Measurements from ENCODE around the gene IKBIP.
A peak's percentile ranks its signal among the peaks of the same experiment; 100 is the strongest.
"Not testable (repeated sequence)": the region's sequence is repeated elsewhere in the genome, so short reads cannot be mapped to it uniquely, and the experiment has no call there.

Gene IKBIP

DNA sequence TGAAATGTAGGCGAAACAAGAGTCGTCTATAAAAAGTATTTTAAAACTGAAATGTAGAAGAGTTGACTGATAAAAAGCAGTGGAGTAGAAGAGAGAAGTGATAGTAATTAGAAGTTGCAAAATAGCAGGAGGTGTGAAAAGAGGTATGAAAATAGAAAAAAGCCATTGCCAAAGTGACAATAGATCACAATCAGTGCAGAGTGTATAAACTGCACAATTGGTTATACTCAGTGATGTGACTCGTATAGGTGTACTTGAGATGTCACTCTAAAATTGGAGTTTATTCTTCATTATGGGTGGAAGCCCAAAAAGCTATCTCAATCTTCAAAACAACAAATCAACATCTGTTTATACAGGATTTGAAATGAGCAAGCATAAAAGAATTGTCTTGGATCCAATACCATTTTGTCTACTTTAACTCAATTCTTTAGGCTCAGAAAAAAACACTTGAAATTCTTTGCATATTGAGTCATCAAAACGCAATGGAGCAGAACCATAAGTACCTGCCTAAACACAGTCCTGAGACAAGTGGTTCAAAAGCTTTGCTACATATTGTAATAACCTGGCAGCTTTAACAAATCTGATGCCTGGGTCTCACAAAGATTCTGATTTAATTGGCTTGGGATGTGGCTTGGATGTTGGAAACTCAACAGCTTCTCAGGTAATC lies 8.8 kb downstream of the IKBIP start:
- Histone ChIP-seq H3K9ac (ENCODE audit: low read depth, low read length) (no peak overlapping the region), H3K4me3 (ENCODE audit: low read depth, low read length) (no peak overlapping the region), H3K9me3 (ENCODE audit: control insufficient read depth, insufficient read depth, low read length) (no peaks in the 10 kb centered on the region), H3K4me1 (ENCODE audit: control insufficient read depth, insufficient read depth, low read length) (no peaks in the 10 kb centered on the region), H3K27ac (ENCODE audit: low read depth, low read length) (no peak overlapping the region), H3K36me3 (ENCODE audit: control insufficient read depth, insufficient read depth, low read length) (peaks cover 3% of the 10 kb centered on the region), H3K27me3 (ENCODE audit: control insufficient read depth, insufficient read depth, low read length) (no peaks in the 10 kb centered on the region)

GRCh38 chr12:98618952-98619351 lies 25.6 kb downstream of the IKBIP start:
- Histone ChIP-seq H3K27me3 (ENCODE audit: control insufficient read depth, insufficient read depth, low read length) (no peaks in the 10 kb centered on the region), H3K36me3 (ENCODE audit: control insufficient read depth, insufficient read depth, low read length) (no peaks in the 10 kb centered on the region), H3K9ac (ENCODE audit: low read depth, low read length) (no peak overlapping the region), H3K27ac (ENCODE audit: low read depth, low read length) (no peak overlapping the region), H3K9me3 (ENCODE audit: control insufficient read depth, insufficient read depth, low read length) (no peaks in the 10 kb centered on the region), H3K4me1 (ENCODE audit: control insufficient read depth, insufficient read depth, low read length) (no peaks in the 10 kb centered on the region), H3K4me3 (ENCODE audit: low read depth, low read length) (no peak overlapping the region)

GRCh38 chr12:98612696-98613334 lies 31.8 kb downstream of the IKBIP start:
- H3K9ac ChIP-seq (ENCODE audit: low read depth, low read length) = no peak overlapping the region
- no peak overlapping the region for H3K27ac ChIP-seq (ENCODE audit: low read depth, low read length)

GRCh38 chr12:98610596-98610995 lies 34.0 kb downstream of the IKBIP start:
- no peak overlapping the region for H3K4me3 ChIP-seq (ENCODE audit: low read depth, low read length)
- H3K27me3 ChIP-seq (ENCODE audit: control insufficient read depth, insufficient read depth, low read length) = no peaks in the 10 kb centered on the region
- no peak overlapping the region for H3K9ac ChIP-seq (ENCODE audit: low read depth, low read length)
- H3K36me3 ChIP-seq (ENCODE audit: control insufficient read depth, insufficient read depth, low read length) = no peaks in the 10 kb centered on the region
- no peak overlapping the region for H3K27ac ChIP-seq (ENCODE audit: low read depth, low read length)
- no peaks in the 10 kb centered on the region for H3K4me1 ChIP-seq (ENCODE audit: control insufficient read depth, insufficient read depth, low read length)
- H3K9me3 ChIP-seq (ENCODE audit: control insufficient read depth, insufficient read depth, low read length) = no peaks in the 10 kb centered on the region

More at GRCh38 chr12:98612696-98613334, 31.8 kb downstream of the IKBIP start:
- no peaks in the 10 kb centered on the region for H3K36me3 ChIP-seq (ENCODE audit: control insufficient read depth, insufficient read depth, low read length)
- no peaks in the 10 kb centered on the region for H3K27me3 ChIP-seq (ENCODE audit: control insufficient read depth, insufficient read depth, low read length)
- no peaks in the 10 kb centered on the region for H3K4me1 ChIP-seq (ENCODE audit: control insufficient read depth, insufficient read depth, low read length)
- H3K4me3 ChIP-seq (ENCODE audit: low read depth, low read length) = no peak overlapping the region
- H3K9me3 ChIP-seq (ENCODE audit: control insufficient read depth, insufficient read depth, low read length) = no peaks in the 10 kb centered on the region

GRCh38 chr12:98606359-98606988 lies 38.1 kb downstream of the IKBIP start:
- H3K9ac ChIP-seq (ENCODE audit: low read depth, low read length) = no peak overlapping the region
- no peaks in the 10 kb centered on the region for H3K4me1 ChIP-seq (ENCODE audit: control insufficient read depth, insufficient read depth, low read length)
- H3K4me3 ChIP-seq (ENCODE audit: low read depth, low read length) = no peak overlapping the region
- H3K27ac ChIP-seq (ENCODE audit: low read depth, low read length) = no peak overlapping the region
- no peaks in the 10 kb centered on the region for H3K9me3 ChIP-seq (ENCODE audit: control insufficient read depth, insufficient read depth, low read length)
- H3K27me3 ChIP-seq (ENCODE audit: control insufficient read depth, insufficient read depth, low read length) = no peaks in the 10 kb centered on the region
- H3K36me3 ChIP-seq (ENCODE audit: control insufficient read depth, insufficient read depth, low read length) = peaks cover 30% of the 10 kb centered on the region

DNA sequence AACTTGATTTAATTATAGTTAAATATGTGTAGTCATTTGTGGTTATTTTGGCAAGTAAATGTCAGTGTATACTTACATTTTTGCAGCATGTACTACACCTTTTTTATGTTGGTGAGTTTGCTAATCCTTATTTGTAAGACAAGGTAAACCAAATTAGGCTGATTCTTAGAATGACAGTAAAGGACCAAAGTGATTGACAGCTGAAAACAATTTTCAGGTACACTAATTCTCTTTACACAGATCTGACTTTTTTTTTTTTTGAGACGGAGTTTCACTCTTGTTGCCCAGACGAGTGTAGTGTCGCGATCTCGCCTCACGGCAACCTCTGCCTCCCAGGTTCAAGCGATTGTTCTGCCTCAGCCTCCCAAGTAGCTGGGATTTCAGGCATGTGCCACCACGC lies 42.7 kb downstream of the IKBIP start:
- Histone ChIP-seq H3K9ac (ENCODE audit: low read depth, low read length) (no peak overlapping the region), H3K27ac (ENCODE audit: low read depth, low read length) (no peak overlapping the region), H3K4me3 (ENCODE audit: low read depth, low read length) (no peak overlapping the region), H3K27me3 (ENCODE audit: control insufficient read depth, insufficient read depth, low read length) (no peaks in the 10 kb centered on the region), H3K36me3 (ENCODE audit: control insufficient read depth, insufficient read depth, low read length) (peaks cover 75% of the 10 kb centered on the region), H3K9me3 (ENCODE audit: control insufficient read depth, insufficient read depth, low read length) (no peaks in the 10 kb centered on the region), H3K4me1 (ENCODE audit: control insufficient read depth, insufficient read depth, low read length) (no peaks in the 10 kb centered on the region)

DNA sequence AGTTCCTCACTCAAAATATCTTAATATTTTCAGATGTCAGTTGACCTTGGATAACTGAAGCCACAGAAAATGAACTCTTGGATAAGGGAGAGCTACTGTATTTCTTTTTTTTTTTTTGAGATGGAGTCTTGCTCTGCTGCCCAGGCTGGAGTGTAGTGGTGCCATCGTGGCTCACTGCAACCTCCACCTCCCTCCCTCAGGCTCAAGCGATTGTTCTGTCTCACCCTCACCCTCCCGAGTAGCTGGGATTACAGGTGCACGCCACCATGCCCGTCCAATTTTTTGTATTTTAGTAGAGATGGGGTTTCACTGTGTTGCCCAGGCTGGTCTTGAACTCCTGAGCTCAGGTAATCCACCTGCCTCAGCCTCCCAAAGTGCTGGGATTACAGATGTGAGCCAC lies 47.3 kb downstream of the IKBIP start:
- peaks cover 72% of the 10 kb centered on the region for H3K36me3 ChIP-seq (ENCODE audit: control insufficient read depth, insufficient read depth, low read length)

DNA sequence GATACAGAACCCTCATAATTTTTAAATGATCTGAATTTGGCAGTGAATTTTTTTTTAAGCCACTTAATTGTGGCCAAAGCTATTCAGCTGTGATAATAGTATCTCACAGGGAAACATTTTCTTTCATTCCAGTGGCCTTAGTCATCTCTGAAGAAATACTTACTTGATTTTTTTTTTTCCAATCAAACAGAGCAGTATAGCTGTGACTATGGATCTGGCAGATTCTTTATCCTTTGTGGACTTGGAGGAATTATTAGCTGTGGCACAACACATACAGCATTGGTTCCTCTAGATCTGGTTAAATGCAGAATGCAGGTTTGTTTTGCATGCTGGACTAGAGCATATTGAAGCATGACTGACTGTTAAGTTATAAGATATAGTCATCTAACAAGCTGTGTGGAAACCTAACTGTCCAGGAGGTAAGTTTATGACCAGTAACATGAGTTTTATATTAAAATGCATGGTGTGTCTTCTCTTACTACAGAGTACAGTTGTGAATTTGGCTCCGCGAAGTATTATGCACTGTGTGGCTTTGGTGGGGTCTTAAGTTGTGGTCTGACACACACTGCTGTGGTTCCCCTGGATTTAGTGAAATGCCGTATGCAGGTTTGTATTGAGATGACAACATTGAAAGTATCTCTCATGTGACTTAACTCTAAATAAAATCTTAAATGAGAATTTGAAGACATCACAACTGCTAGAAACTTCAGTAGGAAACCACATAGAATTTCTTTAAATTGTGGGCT lies 49.2 kb downstream of the IKBIP start:
- peak overlapping the region; percentile 98 for H3K4me3 ChIP-seq (ENCODE audit: low read depth, low read length)
- no peaks in the 10 kb centered on the region for H3K9me3 ChIP-seq (ENCODE audit: control insufficient read depth, insufficient read depth, low read length)
- peaks cover 53% of the 10 kb centered on the region for H3K36me3 ChIP-seq (ENCODE audit: control insufficient read depth, insufficient read depth, low read length)
- peak overlapping the region; percentile 92 for H3K27ac ChIP-seq (ENCODE audit: low read depth, low read length)
- H3K9ac ChIP-seq (ENCODE audit: low read depth, low read length) = no peak overlapping the region; the same call in 1 of the 2 replicates
- peaks cover 3% of the 10 kb centered on the region; the same call in 1 of the 2 replicates for H3K4me1 ChIP-seq (ENCODE audit: control insufficient read depth, insufficient read depth, low read length)
- no peaks in the 10 kb centered on the region for H3K27me3 ChIP-seq (ENCODE audit: control insufficient read depth, insufficient read depth, low read length)

More for the DNA sequence above, 47.3 kb downstream of the IKBIP start:
- not testable (repeated sequence) for H3K9ac ChIP-seq (ENCODE audit: low read depth, low read length); H3K27me3 ChIP-seq (ENCODE audit: control insufficient read depth, insufficient read depth, low read length); H3K4me3 ChIP-seq (ENCODE audit: low read depth, low read length); H3K9me3 ChIP-seq (ENCODE audit: control insufficient read depth, insufficient read depth, low read length); H3K4me1 ChIP-seq (ENCODE audit: control insufficient read depth, insufficient read depth, low read length); H3K27ac ChIP-seq (ENCODE audit: low read depth, low read length)

DNA sequence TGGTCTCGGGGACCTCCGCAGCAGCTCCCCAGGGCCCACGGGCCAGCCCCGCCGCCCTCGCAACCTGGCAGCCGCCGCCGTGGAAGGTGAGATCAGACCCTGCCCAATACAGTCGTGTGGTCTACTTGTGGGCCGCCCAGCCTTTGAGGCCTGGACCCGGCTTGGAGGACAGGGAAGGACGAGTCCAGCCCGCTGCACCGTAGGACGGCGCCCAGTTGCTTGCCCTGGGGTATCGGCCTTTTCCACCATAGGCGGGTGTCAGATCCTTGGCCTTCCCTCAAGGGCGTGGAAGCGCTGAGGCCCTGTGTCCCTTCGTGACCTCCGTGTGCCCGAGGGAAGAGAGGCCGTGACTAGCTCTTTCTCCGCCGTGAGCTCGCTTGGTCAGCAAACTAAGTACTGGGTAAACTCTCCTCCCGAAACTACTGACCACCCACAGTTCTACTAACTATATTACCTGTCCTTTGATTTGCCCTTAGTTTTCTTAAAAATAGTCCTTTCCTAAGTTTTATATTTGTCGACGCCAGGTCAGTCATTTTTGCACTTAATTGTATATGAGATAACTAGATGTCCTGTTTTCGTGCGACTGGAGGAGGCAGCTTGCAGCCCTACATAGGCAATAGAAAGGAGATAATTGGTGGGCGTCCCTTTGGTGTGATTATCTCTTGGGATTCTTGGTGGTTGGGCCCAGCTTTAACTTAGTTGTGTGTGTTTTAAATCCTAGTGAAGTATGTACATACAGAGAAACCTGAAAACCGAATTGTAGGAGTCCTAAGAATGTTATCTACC lies 50.3 kb downstream of the IKBIP start:
- Histone ChIP-seq H3K27me3 (ENCODE audit: control insufficient read depth, insufficient read depth, low read length) (no peaks in the 10 kb centered on the region), H3K9ac (ENCODE audit: low read depth, low read length) (peak overlapping the region; percentile 95), H3K36me3 (ENCODE audit: control insufficient read depth, insufficient read depth, low read length) (peaks cover 41% of the 10 kb centered on the region), H3K4me1 (ENCODE audit: control insufficient read depth, insufficient read depth, low read length) (peaks cover 3% of the 10 kb centered on the region; the same call in 1 of the 2 replicates), H3K4me3 (ENCODE audit: low read depth, low read length) (peak overlapping the region; percentile 98), H3K9me3 (ENCODE audit: control insufficient read depth, insufficient read depth, low read length) (no peaks in the 10 kb centered on the region), H3K27ac (ENCODE audit: low read depth, low read length) (peak overlapping the region; percentile 92)

GRCh38 chr12:98593351-98594049 lies 51.1 kb downstream of the IKBIP start, which contains the start of gene SLC25A3:
Gene SLC25A3 (plus strand): TSS chr12:98593686. CDS start chr12:98593979, 293 bp downstream.
- Histone ChIP-seq H3K27ac (ENCODE audit: low read depth, low read length) (peak within 1 kb of the TSS; percentile 92), H3K36me3 (ENCODE audit: control insufficient read depth, insufficient read depth, low read length) (peaks cover 34% of the 10 kb centered on the region), H3K4me1 (ENCODE audit: control insufficient read depth, insufficient read depth, low read length) (peaks cover 3% of the 10 kb centered on the region; the same call in 1 of the 2 replicates), H3K9ac (ENCODE audit: low read depth, low read length) (peak within 1 kb of the TSS; percentile 95), H3K27me3 (ENCODE audit: control insufficient read depth, insufficient read depth, low read length) (no peaks in the 10 kb centered on the region), H3K4me3 (ENCODE audit: low read depth, low read length) (peak within 1 kb of the TSS; percentile 98), H3K9me3 (ENCODE audit: control insufficient read depth, insufficient read depth, low read length) (no peaks in the 10 kb centered on the region)

Measured in HUES48 (cell line).